Central memory CD4-positive, alpha-beta T cell (primary cell): ENCODE measurements around the gene IRF2.

ENCODE experiments used
- DNase-seq: peaks from one replicate; pipeline ENCODE4 v3.0.0; 2022

Gene IRF2

DNA sequence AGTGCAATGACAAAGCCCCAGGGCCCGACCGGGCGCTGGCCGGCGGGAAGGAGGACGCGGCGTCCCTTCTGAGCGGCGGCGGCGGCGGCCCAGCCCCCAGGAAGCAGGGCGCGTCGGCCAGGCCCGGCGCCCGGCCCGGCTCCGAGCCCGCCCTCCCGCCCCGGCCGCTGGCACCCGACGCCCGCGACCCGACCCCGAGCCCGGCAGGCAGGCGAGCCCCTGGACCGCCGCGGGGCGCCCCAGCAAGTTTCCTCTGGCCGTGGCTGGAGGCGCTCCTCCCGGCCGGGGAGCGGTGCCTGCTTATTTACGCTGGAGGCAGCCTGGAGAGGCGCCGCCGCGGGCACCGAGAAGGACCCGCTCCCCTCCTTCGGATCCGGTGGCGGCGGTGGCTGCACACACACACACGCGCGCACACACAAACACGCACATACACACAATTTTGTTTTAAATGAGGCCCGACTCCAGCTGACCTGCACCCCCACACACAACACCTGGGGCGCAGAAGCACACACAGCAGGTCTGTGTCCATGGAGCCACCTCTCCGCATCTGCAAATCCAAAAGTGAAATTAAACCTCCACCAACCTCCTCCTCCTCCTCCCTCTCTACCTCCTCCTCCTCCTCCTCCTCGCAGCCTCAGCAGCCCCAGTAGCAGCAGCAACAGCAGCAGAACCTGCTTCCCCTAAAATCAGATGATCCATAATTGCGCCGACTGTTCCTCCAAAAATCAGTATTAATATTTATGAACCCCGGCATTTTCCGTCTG, 669 bp downstream of the IRF2 start:
- DNase-seq: peak; percentile 62

DNA sequence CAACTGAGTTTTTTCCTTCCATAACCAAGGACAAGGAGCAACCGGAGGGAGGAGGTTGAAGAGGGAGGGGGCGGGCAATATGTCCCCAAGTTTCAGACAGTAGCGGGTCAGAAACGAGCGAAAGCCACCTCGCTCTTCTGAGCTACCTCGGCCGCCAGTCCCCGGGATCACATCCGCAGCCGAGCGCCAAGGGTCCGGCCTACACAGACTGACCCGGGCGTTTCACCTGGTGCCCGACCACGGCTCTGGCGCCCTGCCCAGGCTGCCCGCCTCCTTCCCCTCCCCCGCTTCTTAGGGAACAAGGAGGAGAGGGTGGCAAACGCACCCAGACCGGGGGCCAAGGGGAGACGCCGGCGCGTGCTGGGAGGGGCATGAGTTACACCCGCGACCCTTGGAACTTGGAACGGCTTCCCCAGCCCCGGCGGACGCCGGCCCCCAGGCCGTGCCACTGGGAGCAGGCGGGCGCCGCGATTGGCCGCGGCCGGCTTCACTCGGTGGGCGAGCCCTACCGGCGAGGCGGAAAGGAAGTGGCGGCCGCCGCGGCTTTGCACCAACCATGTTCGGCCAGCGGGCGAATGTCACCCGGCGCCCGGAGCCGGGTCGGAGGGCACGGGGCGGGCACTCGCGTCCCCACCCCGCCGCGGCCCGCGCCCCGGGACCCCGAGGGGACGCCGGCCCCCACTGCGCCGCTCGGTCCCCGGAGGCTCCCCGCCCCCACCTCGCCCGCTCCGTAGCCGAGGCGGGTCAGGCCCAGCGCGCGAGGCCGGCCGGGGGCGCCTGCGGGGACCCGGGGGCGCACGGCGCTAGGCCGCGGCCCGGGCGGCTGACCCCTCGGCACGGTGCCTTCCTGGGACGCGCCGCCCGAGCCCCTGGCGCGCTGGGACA, 1.5 kb downstream of the IRF2 start:
- DNase-seq: peak; percentile 33

DNA sequence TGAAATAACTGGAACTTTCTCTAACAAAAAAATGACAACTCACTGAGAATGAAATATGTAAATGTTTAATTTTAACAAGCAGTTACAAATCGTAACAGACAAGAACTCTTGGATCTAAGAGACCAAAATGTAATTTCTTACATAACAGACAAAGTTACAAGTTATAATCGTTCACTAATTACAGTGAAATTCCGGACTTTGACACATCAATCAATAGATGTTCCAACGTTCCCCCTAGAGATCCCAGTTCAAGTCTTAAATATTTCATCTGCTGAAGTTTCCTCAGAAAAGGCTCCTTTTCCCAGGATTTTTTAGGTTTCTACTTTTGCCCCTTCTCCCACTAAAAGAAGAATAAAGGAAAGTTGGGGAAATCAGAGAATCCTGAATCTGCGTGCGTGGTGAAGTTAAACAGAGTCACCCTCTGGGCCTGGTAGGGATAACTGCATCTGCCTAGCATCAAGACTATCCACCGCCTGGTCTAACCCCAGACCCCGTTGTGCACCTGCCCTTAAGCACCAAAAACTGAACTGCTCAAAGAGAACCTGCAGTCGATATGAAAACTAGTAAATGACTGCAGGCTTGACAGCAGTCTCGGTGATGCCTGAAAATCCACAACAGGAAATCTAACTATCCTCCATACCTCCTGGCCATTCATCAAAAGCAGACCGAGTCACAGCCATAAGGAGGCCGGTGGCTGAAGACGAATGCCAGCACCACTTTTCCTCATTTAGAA, 2.3 kb downstream of the IRF2 start:
- peak; percentile 15 for DNase-seq

DNA sequence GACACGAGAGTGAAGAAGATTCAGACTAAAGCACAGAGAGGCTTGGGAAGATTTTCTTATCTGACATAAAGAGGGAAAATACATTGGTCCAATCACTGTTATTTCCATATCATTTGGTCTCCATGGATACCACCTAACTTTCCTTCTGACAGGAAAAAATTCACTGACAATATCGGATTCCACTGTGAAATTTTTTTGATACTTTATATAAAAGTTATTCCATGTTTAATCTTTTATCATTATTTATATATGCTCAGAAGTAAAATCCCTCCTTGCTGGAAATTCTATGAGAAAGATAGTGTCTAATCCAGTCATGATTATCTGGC, 3.6 kb downstream of the IRF2 start:
- DNase-seq: no peak

DNA sequence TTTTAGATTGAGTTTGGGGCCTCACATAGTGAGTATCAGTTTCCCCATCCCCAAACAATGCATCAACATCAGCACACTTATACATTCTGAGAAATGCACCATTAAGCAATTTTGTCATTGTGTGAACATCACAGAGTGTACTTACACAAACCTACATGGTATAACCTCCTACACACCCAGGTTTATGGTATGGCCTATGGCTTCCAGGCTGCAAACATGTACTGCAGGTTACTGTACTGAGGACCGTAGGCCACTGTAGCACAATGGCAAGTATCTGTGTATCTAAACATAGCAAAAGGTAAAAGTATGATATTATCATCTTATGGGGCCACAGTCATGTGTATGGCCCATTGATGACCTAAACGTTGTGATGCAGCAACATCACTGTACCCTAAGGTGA, 7.7 kb downstream of the IRF2 start:
- no peak for DNase-seq

DNA sequence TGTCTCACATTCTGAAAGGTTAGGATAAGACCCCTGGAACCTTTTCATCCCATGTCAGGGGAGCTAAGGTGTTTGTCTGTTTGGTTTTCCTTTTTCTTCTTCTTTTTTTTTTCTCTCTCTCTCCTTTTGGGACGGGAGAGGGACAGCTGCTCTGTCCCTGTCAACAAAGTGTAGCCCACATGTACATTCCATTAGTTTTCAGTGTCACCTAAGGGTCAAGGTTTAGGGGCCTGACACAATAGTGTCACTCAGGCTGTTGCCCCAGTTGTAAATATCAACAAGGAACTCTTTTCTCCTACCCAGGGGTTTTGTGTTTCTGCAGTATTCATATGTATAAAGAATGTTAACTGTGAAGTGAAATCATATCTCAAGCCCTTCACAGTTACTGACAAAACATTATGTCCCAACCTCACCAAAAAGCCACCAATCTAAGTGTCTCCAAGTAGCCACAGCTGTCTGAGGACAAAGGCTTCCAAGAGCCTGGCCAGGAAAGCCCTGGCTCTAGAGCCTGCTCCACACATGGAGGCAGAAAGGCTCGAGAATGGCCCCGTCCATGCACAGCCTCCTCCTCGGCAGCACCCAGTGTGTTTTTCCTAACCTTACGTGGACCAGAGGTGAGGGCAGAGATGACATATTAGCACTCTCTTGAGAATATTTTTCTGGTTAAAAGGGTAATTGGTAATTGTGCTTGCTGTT, 9.4 kb downstream of the IRF2 start:
- DNase-seq: no peak

DNA sequence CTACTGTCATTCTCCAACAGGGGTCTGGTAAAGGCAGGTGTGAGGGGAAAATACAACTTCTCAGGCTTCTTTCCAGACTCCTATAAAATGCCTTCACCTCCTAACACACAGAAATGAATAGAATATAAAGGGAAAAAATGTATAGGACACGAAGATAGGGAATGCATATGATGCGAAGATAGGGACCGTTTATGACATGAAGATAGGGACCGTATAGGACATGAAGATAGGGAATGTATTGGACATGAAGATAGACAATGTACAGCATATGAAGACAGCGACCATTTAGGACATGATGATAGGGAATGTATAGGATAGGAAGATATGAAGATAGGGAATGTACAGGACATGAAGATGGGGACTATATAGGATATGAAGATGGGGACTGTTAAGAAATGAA, 10.5 kb downstream of the IRF2 start:
- DNase-seq: no peak

DNA sequence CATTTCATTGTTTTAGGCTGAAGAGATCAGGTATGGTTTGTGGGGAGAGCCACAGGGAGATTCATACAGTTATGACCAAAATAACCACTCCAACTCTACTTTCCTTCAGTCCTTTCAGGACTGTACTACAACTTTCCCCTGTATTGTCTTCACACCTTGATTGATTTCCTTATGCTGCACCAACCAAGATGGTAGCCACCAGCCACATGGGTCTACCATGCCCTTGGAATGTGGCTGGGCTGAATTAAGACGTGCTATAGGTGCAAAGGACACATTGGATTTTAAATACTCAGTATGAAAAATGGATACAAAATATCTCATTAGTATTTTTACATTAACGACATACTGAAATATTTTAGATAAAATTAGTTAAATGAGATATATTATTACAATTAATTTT, 11.2 kb downstream of the IRF2 start:
- DNase-seq: no peak

DNA sequence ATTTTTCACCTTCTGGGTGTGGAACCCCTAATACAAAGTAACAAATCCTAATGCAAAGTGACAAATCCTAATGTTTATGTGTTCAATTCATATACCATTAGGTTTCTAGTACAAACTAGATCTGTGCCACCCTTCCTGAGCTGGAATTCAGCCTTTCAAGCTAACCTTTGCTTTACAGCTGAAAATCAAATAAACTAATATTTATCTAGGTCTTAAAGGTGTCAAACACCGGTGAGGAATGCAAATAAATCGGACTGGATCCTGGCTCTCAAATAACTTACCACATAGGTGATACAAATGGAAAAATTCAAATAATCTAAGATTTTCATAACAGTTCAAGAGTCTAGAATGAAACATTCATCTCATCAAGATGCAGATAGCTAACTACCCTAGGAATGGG, 11.6 kb downstream of the IRF2 start:
- no peak for DNase-seq

DNA sequence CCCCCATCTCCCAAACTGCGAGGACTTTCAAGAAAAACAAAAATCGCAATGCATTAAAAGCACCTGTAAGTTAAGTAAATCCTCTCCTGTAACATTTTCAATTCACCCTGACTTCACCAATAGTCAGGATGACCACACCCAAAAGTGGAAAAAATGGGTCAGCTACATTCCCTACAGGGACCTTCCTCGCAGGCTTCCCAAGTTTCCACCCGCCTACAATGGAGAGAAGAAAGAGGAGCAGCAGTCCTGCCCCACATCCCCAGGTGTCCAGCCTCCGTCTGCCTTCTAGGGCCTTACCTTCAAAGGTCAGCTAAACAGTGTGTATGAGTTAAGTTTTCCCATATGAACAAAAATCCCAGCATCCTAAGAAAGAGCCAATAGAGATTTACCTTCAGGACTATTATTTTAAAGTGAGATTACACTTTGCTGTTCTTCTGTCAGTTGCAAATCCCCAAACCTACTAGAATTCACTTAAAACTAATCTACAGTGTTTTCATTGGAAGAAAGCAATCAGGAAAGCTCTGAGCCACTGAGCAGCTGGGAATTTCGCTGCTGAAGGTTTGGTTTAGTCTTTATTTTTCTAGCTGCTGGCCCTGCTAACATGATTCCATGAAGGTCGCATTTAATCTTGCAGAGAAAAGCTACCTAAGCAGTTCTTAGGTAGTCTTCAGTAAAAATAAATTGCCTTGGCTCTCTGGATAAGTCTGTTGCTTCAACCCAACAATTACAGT, 12.5 kb downstream of the IRF2 start:
- DNase-seq: no peak

DNA sequence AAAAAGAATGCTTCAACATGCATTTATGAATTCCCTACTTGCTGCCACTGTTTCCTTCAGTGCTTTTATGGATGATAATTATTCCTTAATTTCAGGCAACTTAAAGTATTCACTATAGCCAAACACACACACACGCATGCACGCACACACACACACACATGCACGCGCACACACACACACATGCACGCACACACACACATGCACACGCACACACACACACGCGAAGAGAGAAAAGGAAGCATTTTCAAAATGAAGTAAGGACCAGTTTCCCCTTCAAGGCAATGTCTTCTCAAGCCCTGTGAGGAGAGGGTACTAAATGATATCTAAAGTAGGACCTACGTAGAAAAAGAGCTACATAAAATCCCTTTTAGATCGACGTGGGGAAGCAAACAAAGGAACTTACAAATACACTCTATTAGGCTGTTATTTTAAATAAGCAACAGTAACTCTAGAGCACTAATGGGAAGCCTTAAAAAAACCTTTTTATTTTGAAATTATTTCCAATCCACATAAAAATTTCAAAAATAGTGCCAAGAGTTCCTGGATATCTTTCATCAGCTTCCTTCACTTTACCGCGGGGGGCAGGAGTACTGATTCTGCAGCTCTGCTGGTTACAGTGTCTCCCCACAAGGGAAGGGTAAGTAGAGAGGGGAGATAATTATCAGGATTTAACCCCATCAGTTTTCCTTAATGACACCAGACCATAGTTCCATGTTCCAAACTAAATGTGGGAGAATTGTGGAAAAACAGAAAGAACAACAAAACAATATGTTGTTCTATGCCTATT, 13.7 kb downstream of the IRF2 start:
- no peak for DNase-seq

DNA sequence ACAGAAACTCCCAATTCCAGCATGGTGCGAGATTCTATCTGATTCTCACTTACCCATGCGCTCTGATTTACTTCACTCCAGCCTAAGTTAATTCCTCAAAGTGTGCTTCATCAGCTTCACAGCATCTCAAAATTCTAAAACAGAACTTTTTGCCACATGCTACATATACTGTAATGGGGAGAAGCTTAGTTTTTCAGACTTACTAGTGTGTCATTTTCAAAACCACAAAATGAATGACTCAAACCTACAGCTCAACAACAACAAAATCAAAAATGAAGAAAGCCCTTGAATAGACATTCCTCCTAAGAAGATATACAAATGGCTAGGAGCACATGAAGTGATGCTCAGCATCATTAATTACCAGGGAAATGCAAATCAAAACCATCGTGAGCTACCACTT, 14.9 kb downstream of the IRF2 start:
- DNase-seq: no peak

DNA sequence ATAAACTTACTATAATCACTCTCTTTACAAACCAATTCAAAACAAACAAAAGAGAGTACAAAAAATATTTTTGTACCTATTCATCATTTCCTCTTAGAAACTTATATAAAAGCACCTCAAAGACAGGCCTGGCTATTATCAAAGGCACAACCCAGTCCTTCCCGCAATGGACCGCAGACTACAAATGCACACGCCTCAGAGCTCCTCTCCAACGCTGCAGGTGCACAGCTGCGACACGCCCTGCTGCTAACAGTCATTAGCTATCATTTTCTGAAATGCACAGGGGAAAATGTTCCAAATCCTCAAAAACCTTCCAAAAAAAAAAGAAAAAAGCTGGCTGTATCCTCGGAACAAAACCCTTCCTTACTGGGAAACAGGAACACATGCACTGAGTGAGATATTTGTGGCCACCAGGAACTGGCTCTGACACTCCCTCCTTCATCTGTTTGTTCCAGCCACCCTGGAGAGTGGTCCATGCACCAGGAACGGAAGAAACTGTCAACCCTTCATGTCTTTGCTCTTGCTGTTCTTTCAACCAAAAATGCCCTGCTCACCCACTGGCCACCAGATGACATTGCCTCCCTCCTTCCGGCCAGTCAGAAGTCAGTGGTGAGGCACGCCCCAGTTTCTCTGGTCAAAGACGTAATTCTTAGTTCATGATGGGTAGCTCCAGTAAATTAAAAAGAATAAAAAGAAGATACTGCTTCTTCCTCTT, 16.7 kb downstream of the IRF2 start:
- no peak for DNase-seq

DNA sequence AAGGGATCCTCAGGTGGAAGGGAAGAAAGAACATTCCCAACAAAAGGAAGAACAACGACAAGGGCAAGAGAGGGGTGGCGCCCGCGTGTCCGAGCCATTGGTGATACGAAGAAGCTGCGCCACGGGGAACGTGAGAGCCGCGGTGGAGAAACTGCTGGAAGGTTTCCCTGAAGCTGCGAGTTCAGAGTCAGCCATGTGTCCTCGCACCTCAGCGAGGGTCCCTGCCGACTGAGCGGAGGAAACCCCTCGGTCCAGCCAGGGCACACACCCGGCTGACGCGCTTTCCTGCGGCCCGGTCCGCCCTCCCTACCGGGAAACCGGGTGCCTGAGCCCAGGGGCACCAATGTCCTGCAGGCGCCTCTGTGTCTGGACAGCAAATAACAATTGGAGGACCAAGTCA, 18.0 kb downstream of the IRF2 start:
- no peak for DNase-seq

DNA sequence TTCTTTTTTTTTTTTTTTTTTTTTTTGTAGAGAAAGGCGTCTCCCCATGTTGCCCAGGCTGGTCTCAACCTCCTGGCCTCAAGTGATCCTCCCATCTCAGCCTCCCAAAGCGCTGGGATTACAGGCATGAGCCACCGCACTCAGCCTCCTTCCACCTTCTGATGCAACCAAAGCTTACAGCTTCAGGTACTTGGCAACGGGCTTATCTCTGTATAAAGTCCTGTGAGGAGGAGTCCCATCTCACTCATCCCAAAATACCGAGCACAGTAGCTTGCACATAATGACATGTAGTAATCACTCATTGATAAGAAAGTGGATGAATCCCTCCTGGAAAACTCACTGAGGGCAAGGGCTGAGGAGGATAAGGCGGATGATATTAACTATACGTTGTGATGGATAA, 19.1 kb downstream of the IRF2 start:
- no peak for DNase-seq

DNA sequence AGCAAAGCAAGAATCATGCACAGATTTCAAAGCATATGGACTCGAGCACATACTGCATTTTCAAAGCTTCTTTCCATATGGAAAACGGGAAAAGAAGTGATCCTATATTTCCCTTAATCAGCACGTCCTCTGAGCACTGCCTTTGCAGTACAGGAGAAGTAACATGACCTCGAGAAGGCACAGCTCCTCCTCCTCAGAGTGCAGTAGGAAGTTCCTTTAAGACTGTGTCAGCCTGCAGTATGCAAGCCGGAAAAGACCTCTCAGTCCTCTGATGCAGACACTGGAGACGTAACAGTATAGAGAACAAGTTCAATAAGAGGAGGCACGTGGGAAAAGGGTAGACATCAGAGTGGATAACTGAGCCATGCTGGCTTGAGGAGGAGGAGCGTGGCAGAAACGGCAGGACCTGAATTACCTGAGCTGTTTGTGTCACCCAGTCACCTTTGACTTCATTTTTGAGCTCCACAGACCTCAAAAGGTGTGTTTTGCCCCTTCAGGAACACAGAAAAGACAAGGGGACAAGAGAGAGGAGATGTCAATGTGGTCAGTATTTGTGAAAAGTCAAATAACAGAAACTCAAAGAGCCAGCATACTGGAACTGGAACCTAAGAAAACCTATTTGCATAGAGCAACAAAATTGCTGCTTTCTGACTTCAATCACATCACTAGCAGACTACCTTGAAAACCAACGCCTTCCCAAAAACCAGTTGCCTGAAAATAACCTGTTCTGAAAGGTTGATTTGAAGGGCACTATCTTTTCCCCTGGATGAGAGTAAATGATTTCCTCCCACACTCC, 20.8 kb downstream of the IRF2 start:
- peak; percentile 65 for DNase-seq

DNA sequence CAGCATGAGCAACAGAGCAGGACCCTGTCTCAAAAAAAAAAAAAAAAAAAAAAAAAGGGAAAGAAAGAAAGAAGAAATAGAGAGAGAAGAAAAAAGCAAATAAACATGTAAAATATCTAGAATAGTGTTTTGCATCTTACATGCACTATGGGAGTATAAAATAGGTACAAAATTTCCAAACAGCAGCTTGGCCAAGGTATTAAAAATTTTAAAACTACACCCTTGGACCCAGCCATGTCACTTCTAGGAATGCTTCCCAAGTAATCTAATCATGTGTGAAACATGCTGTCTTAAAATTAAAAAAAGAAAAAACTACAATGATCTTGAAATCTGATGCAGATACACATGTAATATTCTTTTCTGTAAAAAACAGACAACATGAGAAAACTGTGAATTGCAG, 21.6 kb downstream of the IRF2 start:
- no peak for DNase-seq

DNA sequence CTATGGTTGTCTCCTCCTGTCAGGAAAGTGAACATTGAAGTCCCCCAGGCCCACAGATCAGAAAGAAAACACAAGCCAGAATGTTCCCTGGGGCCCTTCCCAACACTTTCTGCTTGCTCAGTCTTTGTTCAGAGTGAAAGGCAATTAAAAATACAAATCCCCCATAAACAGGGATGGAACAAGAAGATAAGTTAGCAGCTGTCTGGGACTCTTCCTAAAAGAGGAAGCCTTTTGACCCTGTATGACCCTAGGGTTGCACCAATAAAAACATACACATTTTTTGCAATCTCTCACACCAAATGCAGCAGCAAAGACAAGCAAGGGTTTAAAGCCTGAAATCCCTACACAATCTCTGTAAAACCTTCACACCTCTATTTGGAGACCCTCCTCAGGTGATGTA, 22.6 kb downstream of the IRF2 start:
- DNase-seq: no peak

DNA sequence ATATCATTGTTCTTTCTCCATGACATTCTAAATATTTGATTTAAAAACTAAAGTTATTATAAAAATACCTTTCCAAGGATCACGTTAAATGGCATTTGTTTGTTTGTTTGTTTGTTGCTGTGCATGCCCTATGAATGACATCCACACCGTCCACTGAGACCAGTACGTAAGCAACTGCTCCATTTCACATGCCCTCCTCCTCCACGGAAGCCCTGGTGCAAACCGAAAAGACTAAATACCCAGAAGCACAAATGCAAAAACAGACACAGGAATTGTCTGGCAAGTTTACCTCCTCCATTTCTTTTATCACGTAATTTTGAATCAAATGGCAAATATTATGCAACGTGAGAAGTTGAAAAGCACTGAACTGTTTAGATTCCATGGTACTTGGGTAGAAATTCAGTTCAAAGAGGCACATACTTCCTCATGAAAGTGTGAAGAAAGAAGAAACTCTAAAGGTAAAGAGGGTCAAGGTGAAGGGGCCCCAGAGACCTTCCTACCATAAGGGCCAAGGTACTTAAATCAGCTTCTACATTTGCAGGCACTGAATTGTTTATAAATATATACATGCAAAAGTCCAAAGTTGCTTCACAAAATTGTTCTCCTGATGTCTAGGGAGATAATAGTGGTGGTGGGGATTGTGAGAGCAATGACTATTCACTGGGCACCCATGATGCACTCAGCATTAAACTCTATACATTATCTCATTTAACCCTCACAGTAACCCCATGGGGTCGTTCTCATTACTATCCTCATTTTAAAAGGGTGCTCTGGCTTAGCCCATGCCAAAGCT, 23.4 kb downstream of the IRF2 start:
- DNase-seq: no peak
